Vagina (tissue), 2 donors: ENCODE measurements around the gene APAF1.

Experiments used
- POLR2AphosphoS5 ChIP-seq, 2 donors: sonication (generic); formaldehyde crosslinking; IDR thresholded peaks; one replicate each; pipeline ENCODE4 v1.9.0; 2017; ENCODE audit warnings: antibody characterized with exemption in 2 of 2, mild to moderate bottlenecking in 2 of 2, low read depth in 1 of 2; ENCODE audit not compliant: insufficient read depth in 1 of 2
- TF ChIP-seq, protein P1 (sequence below), 3 experiments: fragments of 450-650 bp in 2 of 3; fragments of 200-600 bp in 1 of 3; sonication (generic) in 1 of 3; IDR thresholded peaks; one replicate each; pipeline ENCODE4 v1.5.1; 2017 to 2019; ENCODE audit warnings: antibody characterized with exemption in 3 of 3, mild to moderate bottlenecking in 2 of 3, moderate library complexity in 2 of 3

- TF ChIP-seq, protein P1, sequence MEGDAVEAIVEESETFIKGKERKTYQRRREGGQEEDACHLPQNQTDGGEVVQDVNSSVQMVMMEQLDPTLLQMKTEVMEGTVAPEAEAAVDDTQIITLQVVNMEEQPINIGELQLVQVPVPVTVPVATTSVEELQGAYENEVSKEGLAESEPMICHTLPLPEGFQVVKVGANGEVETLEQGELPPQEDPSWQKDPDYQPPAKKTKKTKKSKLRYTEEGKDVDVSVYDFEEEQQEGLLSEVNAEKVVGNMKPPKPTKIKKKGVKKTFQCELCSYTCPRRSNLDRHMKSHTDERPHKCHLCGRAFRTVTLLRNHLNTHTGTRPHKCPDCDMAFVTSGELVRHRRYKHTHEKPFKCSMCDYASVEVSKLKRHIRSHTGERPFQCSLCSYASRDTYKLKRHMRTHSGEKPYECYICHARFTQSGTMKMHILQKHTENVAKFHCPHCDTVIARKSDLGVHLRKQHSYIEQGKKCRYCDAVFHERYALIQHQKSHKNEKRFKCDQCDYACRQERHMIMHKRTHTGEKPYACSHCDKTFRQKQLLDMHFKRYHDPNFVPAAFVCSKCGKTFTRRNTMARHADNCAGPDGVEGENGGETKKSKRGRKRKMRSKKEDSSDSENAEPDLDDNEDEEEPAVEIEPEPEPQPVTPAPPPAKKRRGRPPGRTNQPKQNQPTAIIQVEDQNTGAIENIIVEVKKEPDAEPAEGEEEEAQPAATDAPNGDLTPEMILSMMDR (IDR thresholded peaks at IDR 0.05), result no peak
- TF ChIP-seq POLR2AphosphoS5 (IDR thresholded peaks at IDR 0.05; ENCODE audit: insufficient read depth in 1 of 2, low read depth in 1 of 2), result no peak
Observed at GRCh38 chr12:98752726-98753125, 107.6 kb downstream of the APAF1 start.
